ENCODE data around the gene HMGN4. TPM values are rescaled to one million over a fixed set of nuclear protein-coding genes. Genes with fewer than 3 reads are reported as not detected.
"Not testable (repeated sequence)": the region's sequence is repeated elsewhere in the genome, so short reads cannot be mapped to it uniquely, and the experiment has no call there.

HMGN4 gene
- total and polyA plus RNA-seq, 9 donors: 48.6 to 78.9 (median 58.4) TPM

DNA sequence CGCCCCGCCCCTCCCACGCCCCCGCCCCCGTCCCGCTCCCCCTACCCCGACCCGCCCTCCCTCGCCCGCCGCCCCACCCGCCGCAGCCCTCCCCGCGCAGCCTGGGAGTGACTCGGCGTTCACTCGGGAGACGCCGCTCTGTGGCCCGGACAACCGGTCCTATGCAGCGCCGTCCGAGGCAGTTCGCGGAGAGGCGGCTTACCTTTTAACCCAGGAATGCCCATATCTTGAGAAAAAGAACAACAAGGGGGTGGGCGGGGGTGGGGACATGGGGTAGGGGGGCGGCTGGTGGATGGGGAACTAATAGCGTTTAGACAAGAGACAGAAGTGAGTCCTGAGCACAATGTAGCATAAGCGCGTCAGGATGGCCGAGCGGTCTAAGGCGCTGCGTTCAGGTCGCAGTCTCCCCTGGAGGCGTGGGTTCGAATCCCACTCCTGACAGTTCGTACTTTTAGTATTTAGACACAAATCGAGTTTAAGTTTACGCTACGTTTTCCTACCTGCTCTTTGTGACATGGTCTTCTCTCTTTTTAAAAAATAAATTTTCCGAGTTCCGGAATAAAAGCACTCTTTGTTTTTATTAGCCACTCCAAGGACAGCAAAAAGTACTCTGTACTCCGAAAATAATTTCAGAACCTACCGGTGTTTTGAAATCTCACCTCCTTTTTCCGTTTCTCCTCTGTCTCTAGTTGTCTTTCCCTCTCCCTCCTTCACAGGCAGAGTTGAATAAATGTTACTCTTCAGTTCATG is 17.1 kb upstream of the HMGN4 start:
- peaks cover 3% of the 10 kb centered on the region for H3K4me1 ChIP-seq (ENCODE audit: insufficient read depth)
- no peaks in the 10 kb centered on the region for H3K36me3 ChIP-seq
- H3K27ac ChIP-seq: peak overlapping the region; percentile 97 to 99
- intact Hi-C loops (cut with DNase I): no loop called here
- 1 to 2% (median 1%) methylated on average over 44 to 49 of the region's 49 CpGs for WGBS, 3 donors
- DNase-seq: peak; percentile 88 to 91 (median 91)
- H3K9me3 ChIP-seq: no peaks in the 10 kb centered on the region
- no peaks in the 10 kb centered on the region for H3K27me3 ChIP-seq
- peak; percentile 31 for TF ChIP-seq POLR2A (IDR thresholded peaks at IDR 0.05)
- no peak for TF ChIP-seq EP300 (IDR thresholded peaks at IDR 0.05)
- peak in 1 of 3 donors; percentile 26 for TF ChIP-seq CTCF (IDR thresholded peaks at IDR 0.05)
- H3K4me3 ChIP-seq: peak overlapping the region; percentile 61

DNA sequence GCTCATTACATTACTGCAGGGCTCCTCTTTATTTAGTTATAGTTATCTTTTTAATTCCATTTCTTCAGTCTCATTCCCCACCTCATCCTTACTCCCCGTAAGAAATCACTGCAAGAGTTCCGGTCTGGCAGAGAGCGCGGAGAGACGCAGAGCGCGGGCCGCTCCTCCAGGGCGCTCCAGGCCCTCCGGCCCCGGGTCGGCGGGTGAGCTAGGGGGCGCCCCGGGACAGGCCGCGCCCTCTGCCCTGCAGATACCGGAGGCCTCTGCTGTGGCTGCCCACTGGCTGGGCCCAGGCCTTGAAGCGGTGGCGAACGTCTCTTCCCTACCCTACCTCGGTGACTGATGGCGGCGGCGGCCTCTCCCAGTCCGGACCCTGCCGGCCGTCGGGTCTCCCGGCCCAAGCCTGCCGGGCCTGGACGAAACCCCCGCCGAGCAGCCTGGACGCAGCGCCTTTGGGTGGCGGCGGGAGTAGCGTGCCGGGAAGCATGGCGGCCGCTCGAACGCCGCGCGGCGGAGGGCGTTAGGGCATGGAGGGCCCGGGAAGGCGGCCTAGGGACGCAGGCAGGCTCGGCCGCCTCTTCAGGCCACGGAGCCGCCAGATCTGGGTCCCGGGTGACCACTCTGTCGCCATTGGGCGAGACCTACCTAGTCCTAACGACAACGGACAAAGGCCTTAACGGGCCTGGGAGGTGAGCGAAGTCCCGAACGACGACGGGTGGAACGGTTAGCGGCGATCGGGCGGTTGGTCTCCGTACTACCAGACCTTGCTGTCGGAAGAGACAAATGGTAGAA is 16.4 kb upstream of the HMGN4 start:
- WGBS, 3 donors: 3 to 5% (median 5%) methylated on average over 59 to 74 of the region's 74 CpGs

DNA sequence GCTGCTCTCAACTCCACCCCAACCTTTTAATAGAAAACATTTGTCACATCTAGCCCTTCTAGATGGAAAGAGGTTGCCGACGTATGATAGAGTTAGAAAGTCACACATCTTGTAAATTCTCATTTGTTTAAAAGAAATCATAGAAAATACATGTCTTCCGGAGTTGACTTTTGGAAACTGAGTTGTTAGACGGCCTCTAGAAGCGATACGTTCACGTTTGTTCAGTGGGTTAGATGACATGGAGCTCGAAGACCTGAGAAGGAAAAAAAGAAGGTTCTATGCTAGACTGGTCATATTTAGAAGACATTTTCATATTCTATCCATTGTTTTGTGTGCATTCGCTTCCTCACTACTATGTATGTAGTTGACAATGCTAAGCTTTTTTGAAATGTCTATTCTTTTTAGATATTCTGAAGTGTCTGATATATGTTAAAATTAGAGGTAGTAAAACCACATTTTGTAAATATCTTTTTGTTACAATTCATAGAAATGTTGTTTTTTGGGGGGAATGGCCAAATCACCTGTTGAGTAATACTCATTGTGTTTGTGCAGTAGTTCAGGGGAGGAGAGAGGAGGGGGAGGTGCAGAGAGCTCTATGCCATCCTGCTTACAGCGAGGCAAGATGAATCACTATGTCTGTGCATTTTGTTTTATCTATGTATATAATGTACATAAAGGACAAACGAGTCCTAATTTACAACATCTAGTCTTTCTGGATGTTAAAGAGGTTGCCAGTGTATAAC is 15.5 kb upstream of the HMGN4 start:
- intact Hi-C loops (cut with DNase I): loop anchor here in 1 of 4 donors (1.0 kb wide), 1 partner anchor 32 kb away; no protein-coding TSS in a partner anchor
- Histone ChIP-seq H3K27ac (peak overlapping the region in 1 of 2 donors; percentile 97), H3K4me3 (peak overlapping the region; percentile 61)
- not testable (repeated sequence) for DNase-seq; H3K9me3 ChIP-seq; H3K36me3 ChIP-seq; H3K4me1 ChIP-seq (ENCODE audit: insufficient read depth); H3K27me3 ChIP-seq
- WGBS, 3 donors: 62 to 69% (median 64%) methylated on average over 11 of the region's 11 CpGs

More for the DNA sequence above, 16.4 kb upstream of the HMGN4 start:
- Histone ChIP-seq H3K27ac (peak overlapping the region; percentile 97 to 99), H3K27me3 (no peaks in the 10 kb centered on the region), H3K36me3 (no peaks in the 10 kb centered on the region), H3K4me3 (peak overlapping the region; percentile 61), H3K4me1 (ENCODE audit: insufficient read depth) (peaks cover 3% of the 10 kb centered on the region), H3K9me3 (no peaks in the 10 kb centered on the region)
- DNase-seq: peak; percentile 79 to 89 (median 82)
- intact Hi-C loops (cut with DNase I): loop anchor here in 1 of 4 donors (1.0 kb wide), 1 partner anchor 33 kb away; no protein-coding TSS in a partner anchor
- no peak for TF ChIP-seq EP300 (IDR thresholded peaks at IDR 0.05)
- peak; percentile 46 for TF ChIP-seq POLR2A (IDR thresholded peaks at IDR 0.05)
- TF ChIP-seq CTCF (IDR thresholded peaks at IDR 0.05): peak; percentile 21 to 50 (median 36)

DNA sequence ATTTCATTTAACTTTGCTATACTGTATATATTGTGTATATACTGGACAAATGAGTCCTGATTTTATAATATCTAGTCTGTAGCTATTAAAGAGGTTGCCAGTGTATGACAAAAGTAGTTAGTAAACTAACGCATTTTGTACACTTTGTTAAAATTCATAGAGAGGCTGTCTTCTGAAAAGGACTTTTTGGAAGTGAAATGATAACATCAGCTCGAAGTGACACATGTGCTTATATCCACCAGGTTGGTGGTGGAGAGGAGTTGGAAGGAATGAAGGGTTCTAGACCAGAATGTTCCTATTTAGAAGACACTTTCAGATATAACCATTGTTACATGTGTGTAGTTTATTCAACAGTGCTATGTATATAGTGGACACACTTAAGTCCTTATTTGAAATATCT is 13.9 kb upstream of the HMGN4 start:
- H3K27me3 ChIP-seq; H3K9me3 ChIP-seq; H3K36me3 ChIP-seq; DNase-seq; H3K4me3 ChIP-seq; intact Hi-C loops (cut with DNase I); H3K4me1 ChIP-seq (ENCODE audit: insufficient read depth); H3K27ac ChIP-seq: not testable (repeated sequence)
- 93 to 96% (median 96%) methylated on average over 2 of the region's 2 CpGs for WGBS, 3 donors

GRCh38 chr6:26524722-26525370 is 13.3 kb upstream of the HMGN4 start:
- intact Hi-C loops (cut with DNase I): no loop called here

More at GRCh38 chr6:26524722-26525370, 13.3 kb upstream of the HMGN4 start:
- no peak for TF ChIP-seq CTCF (IDR thresholded peaks at IDR 0.05)
- TF ChIP-seq POLR2A (IDR thresholded peaks at IDR 0.05): no peak
- TF ChIP-seq EP300 (IDR thresholded peaks at IDR 0.05): no peak
- WGBS, 3 donors: 90 to 91% (median 90%) methylated on average over 7 of the region's 7 CpGs
- Histone ChIP-seq H3K27ac (no peak overlapping the region), H3K4me1 (ENCODE audit: insufficient read depth) (peaks cover 3% of the 10 kb centered on the region), H3K36me3 (no peaks in the 10 kb centered on the region), H3K27me3 (no peaks in the 10 kb centered on the region), H3K9me3 (no peaks in the 10 kb centered on the region), H3K4me3 (no peak overlapping the region)
- no peak for DNase-seq

Data from ovary (tissue), 9 donors.